Smooth muscle cell (in vitro differentiated cells): ENCODE data around the gene FLVCR1. TPM values are rescaled to one million over a fixed set of nuclear protein-coding genes. Genes with fewer than 3 reads are reported as not detected.
"Not testable (repeated sequence)": the region's sequence is repeated elsewhere in the genome, so short reads cannot be mapped to it uniquely, and the experiment has no call there.

Experiments
- DNase-seq: peaks from one replicate; lab custom pipeline; 2025; ENCODE audit not compliant: unreplicated experiment; lab: John Stamatoyannopoulos, UW
- H2AFZ ChIP-seq: fragments of 200-600 bp; sonication (generic); 2 replicates; pipeline ENCODE4 v1.6.0; 2016; ENCODE audit warnings: antibody characterized with exemption, low read depth, mild to moderate bottlenecking
- H3F3A ChIP-seq: fragments of 200-600 bp; sonication (generic); 2 replicates; pipeline ENCODE4 v1.6.0; 2017; ENCODE audit warnings: antibody characterized with exemption, low read depth
- H3K27ac ChIP-seq: fragments of 200-600 bp; sonication (generic); 2 replicates; pipeline ENCODE4 v1.5.1; 2016; ENCODE audit warnings: low read depth, mild to moderate bottlenecking
- H3K27me3 ChIP-seq: fragments of 200-600 bp; sonication (generic); 2 replicates; pipeline ENCODE4 v1.6.1; 2016; ENCODE audit warnings: low read depth, mild to moderate bottlenecking
- H3K36me3 ChIP-seq: fragments of 200-600 bp; sonication (generic); 2 replicates; pipeline ENCODE4 v1.5.1; 2016; ENCODE audit warnings: low read depth
- H3K4me1 ChIP-seq: fragments of 200-600 bp; sonication (generic); 2 replicates; pipeline ENCODE4 v1.5.1; 2016; ENCODE audit warnings: low read depth
- H3K4me2 ChIP-seq: fragments of 200-600 bp; sonication (generic); 2 replicates; pipeline ENCODE4 v1.6.0; 2016; ENCODE audit warnings: mild to moderate bottlenecking
- H3K4me3 ChIP-seq: fragments of 200-600 bp; sonication (generic); 2 replicates; pipeline ENCODE4 v1.5.1; 2016; ENCODE audit warnings: mild to moderate bottlenecking
- H3K79me2 ChIP-seq: fragments of 200-600 bp; sonication (generic); 2 replicates; pipeline ENCODE4 v1.6.0; 2016; ENCODE audit warnings: low read depth, mild to moderate bottlenecking
- H3K9ac ChIP-seq: fragments of 200-600 bp; sonication (generic); 2 replicates; pipeline ENCODE4 v1.6.0; 2016; ENCODE audit warnings: low read depth
- H3K9me3 ChIP-seq: fragments of 200-600 bp; sonication (generic); replicated peaks from 2 replicates; pipeline ENCODE4 v1.5.1; 2016; ENCODE audit warnings: low read depth
- H4K20me1 ChIP-seq: fragments of 200-600 bp; sonication (generic); 2 replicates; pipeline ENCODE4 v1.6.0; 2016; ENCODE audit warnings: low read depth
- WGBS: methylation state at CpG from one replicate; pipeline ENCODE4 v1.1.7; 2016; ENCODE audit warnings: low lambda C conversion rate; 5-methylcytosine and 5-hydroxymethylcytosine counted together
- polyA plus RNA-seq: library from polyadenylated mRNA; unstranded; fragments of >200 nt; fragmentation: Nextera tagmentation; extraction: Ambion mirVana; gene quantifications from 2 replicates; pipeline ENCODE4 v1.2.1, GENCODE V29; 2016
- total RNA-seq: library from RNA; depleted of rRNA; stranded (reverse); fragments of >200 nt; gene quantifications from 2 replicates; pipeline ENCODE4 v1.2.3, GENCODE V29; 2014
- TF ChIP-seq, protein P1 (sequence below): fragments of 200-600 bp; sonication (generic); IDR thresholded peaks from 2 replicates; pipeline ENCODE4 v1.5.1; 2017; ENCODE audit warnings: borderline replicate concordance, mild to moderate bottlenecking, antibody characterized with exemption; ENCODE audit not compliant: insufficient read depth, poor library complexity, severe bottlenecking

Gene FLVCR1
- total and polyA plus RNA-seq, 2 experiments from 2014 or later: 4.0 to 5.5 TPM

DNA sequence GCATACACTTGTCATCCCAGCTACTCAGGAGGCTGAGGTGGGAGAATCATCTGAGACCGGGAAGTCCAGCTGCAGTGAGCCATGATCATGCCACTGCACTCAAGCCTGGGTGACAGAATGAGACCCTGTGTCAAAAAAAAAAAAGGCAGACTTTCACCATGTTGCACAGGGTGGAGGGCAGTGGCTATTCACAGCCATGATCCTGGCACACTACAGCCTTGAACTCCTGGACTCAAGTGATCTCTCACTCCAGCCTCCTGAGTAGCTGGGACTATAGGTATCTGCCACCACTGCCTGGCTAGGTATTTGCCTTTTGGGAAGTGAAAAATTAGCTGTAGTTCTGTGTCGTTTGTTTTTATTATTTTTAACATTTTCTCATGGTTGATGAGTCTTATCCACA, 29.7 kb upstream of the FLVCR1 start:
- Histone ChIP-seq H3K4me3 (no peak overlapping the region), H3F3A (no peaks in the 10 kb centered on the region), H3K4me1 (no peaks in the 10 kb centered on the region), H4K20me1 (no peaks in the 10 kb centered on the region), H3K9me3 (no peaks in the 10 kb centered on the region), H3K79me2 (no peaks in the 10 kb centered on the region), H3K27ac (no peak overlapping the region), H3K9ac (no peak overlapping the region), H2AFZ (no peak overlapping the region), H3K36me3 (no peaks in the 10 kb centered on the region), H3K4me2 (no peak overlapping the region), H3K27me3 (no peaks in the 10 kb centered on the region)
- TF ChIP-seq, protein P1, sequence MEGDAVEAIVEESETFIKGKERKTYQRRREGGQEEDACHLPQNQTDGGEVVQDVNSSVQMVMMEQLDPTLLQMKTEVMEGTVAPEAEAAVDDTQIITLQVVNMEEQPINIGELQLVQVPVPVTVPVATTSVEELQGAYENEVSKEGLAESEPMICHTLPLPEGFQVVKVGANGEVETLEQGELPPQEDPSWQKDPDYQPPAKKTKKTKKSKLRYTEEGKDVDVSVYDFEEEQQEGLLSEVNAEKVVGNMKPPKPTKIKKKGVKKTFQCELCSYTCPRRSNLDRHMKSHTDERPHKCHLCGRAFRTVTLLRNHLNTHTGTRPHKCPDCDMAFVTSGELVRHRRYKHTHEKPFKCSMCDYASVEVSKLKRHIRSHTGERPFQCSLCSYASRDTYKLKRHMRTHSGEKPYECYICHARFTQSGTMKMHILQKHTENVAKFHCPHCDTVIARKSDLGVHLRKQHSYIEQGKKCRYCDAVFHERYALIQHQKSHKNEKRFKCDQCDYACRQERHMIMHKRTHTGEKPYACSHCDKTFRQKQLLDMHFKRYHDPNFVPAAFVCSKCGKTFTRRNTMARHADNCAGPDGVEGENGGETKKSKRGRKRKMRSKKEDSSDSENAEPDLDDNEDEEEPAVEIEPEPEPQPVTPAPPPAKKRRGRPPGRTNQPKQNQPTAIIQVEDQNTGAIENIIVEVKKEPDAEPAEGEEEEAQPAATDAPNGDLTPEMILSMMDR: no peak
- DNase-seq: no peak
- WGBS: 89% methylated on average over 2 of the region's 2 CpGs

DNA sequence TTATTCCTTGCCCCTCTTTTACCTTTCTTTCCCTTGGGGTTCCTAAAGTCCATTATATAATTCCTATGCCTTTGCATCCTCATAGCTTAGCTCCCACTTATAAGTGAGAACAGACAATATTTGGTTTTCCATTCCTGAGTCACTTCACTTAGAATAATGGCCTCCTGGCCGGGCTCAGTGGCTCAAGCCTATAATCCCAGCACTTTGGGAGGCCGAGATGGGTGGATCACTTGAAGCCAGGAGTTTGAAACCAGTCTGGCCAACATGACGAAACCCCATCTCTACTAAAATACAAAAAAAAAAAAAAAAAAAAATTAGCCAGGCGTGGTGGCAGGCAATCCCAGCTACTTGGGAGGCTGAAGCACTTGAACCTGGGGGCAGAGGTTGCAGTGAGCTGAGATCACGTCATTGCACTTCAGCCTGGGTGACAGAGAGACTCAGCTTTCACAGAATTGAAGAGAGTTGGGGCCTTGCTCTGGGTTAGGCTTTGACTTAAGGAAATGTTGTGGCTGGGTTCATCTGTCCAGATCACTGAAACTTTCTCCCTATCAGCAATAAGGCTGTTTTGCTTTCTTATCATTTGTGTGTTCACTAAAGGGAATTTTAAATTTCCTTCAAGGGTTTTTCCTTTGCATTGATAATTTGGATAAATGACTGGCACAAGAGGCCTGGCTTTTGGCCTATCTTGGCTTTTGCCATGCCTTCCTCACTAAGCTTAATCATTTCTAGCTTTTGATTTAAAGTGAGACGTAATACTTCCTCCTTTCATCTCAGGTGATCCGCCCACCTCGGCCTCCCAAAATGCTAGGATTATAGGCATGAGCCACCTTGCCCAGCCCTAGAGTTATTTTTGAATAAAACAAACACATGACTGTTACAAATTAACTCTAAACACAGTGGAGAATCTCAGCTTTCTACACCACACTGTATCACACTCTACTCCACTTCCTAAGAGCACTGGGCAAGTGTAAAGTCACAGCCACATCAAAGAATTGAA, 24.6 kb upstream of the FLVCR1 start:
- 76% methylated on average over 8 of the region's 8 CpGs for WGBS
- not testable (repeated sequence) for H3K9ac ChIP-seq, H2AFZ ChIP-seq, H3F3A ChIP-seq, H3K79me2 ChIP-seq, H3K27me3 ChIP-seq, H3K36me3 ChIP-seq, H4K20me1 ChIP-seq, H3K4me3 ChIP-seq, H3K4me1 ChIP-seq, H3K4me2 ChIP-seq, H3K9me3 ChIP-seq, DNase-seq, H3K27ac ChIP-seq

DNA sequence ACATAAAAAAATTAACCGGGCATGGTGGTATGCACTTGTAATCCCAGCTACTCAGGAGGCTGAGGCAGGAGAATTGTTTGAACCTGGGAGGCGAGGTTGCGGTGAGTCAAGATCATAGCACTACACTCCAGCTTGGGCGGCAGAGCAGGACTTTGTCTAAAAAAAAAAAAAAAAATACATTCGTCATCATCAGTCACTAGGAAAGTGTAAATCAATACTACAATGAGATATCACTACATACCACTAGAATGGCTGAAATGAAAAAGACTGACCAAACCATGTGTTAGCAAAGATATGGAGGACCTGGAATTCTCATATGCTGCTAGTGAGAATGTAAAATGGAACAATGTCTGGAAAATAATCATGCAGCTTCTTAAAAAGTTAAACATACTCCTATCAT, 19.9 kb upstream of the FLVCR1 start:
- Histone ChIP-seq H2AFZ (no peak overlapping the region), H3F3A (no peaks in the 10 kb centered on the region), H3K79me2 (no peaks in the 10 kb centered on the region), H3K4me1 (no peaks in the 10 kb centered on the region), H3K9ac (no peak overlapping the region), H3K36me3 (no peaks in the 10 kb centered on the region), H3K27me3 (no peaks in the 10 kb centered on the region), H4K20me1 (no peaks in the 10 kb centered on the region), H3K9me3 (no peaks in the 10 kb centered on the region), H3K4me2 (no peak overlapping the region), H3K4me3 (no peak overlapping the region), H3K27ac (no peak overlapping the region)
- WGBS: 90% methylated on average over 5 of the region's 5 CpGs
- no peak for DNase-seq
- TF ChIP-seq, protein P1: no peak

DNA sequence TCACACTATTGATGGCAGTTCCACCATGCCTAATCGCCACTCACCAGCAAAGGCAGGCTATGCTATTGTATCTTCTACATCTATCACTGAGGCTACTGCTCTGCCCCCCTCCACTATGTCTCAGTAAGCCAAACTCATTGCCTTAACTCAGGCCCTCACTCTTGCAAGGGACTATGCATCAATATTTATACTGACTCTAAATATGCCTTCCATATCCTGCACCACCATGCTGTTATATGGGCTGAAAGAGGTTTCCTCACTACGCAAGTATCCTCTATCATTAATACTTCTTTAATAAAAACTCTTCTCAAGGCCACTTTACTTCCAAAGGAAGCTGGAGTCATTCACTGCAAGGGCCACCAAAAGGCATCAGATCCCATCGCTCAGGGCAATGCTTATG, 13.6 kb upstream of the FLVCR1 start:
- not testable (repeated sequence) for H3K4me1 ChIP-seq, H3K9ac ChIP-seq, H3F3A ChIP-seq, H3K79me2 ChIP-seq, H3K36me3 ChIP-seq, H2AFZ ChIP-seq, H4K20me1 ChIP-seq, H3K4me2 ChIP-seq, H3K9me3 ChIP-seq, DNase-seq, H3K4me3 ChIP-seq, H3K27ac ChIP-seq, H3K27me3 ChIP-seq
- whole genome bisulfite sequencing: 82% methylated on average over 3 of the region's 3 CpGs
